ENCODE results near the gene CTAG1A.
"Not testable (repeated sequence)": the region's sequence is repeated elsewhere in the genome, so short reads cannot be mapped to it uniquely, and the experiment has no call there.

Gene CTAG1A

GRCh38 chrX:154619182-154619581, 34.2 kb downstream of the CTAG1A start, which contains the start of gene CTAG1B:
Gene CTAG1B, minus strand, starts transcription at chrX:154619282. Its CDS starts 64 bp downstream, at chrX:154619218.
- not testable (repeated sequence) for DNase-seq (ENCODE audit: low read depth)

- DNase-seq (ENCODE audit: low read depth), result not testable (repeated sequence)
Measured at GRCh38 chrX:154620767-154621414, 36.0 kb downstream of the CTAG1A start.

DNA sequence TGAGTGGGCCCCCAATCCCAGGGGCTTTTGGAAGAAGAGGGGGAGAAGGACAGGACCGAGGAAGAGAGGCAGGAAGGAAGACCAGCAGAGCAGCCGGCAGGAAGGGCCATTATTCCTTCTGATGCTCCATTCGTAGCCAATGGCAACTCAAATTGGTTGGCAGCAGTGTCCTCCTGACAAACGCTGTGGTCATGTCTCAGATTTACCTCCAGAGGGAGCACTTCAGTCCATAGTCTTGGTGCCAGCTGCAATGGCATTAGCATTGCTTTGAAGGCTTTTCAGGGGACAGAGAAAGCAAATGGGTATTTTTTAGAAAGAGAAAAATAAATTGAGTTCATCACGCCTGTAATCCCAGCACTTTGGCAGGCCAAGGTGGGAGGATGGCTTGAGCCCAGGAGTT, 44.0 kb downstream of the CTAG1A start:
- not testable (repeated sequence) for DNase-seq (ENCODE audit: low read depth)

DNA sequence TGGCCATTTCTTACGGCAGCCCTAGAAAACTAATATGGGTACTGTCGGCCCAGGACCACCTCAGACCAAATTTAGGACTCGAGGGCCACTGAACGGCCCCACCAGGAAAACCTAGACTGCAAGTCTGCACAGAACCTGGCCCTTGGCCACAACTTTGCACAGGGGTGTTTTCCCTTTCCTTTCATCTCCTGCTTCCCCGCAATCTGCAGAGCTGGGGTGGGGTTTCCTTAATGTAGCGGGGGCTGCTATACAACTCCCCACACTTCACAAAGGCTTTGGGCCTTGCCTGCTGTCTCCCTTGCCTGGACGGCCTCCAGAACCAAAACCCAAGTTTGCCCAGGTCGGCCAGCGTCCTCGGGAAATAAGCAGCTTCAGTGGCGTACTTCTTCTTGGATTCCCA, 46.0 kb downstream of the CTAG1A start:
- not testable (repeated sequence) for DNase-seq (ENCODE audit: low read depth)

GRCh38 chrX:154633661-154634060, 48.7 kb downstream of the CTAG1A start:
- not testable (repeated sequence) for DNase-seq (ENCODE audit: low read depth)
